H1 (cell line): ENCODE results near the gene PODN. TPM values are rescaled to one million over a fixed set of nuclear protein-coding genes. Genes with fewer than 3 reads are reported as not detected.

Experiments
- RAD21 ChIP-seq, 2 experiments: IDR thresholded peaks in 1 of 2; conservative IDR thresholded peaks in 1 of 2; 2 replicates each; pipeline ENCODE4 v1.6.1; 2011; ENCODE audit warnings: low read depth in 2 of 2, low read length in 2 of 2, improper control_type of control experiment in 1 of 2, inconsistent platforms in 1 of 2, mild to moderate bottlenecking in 1 of 2, moderate library complexity in 1 of 2
- polyA plus RNA-seq, 7 experiments: library from polyadenylated mRNA; depleted of rRNA in 3 of 7; stranded (reverse) in 5 of 7; unstranded in 2 of 7; fragments of >200 nt in 5 of 7; fragments of 200-250 nt in 2 of 7; gene quantifications; 1 replicate in 5 of 7; 2 replicates in 1 of 7; 4 replicates in 1 of 7; pipeline versions ENCODE4 v1.2.1 to v1.2.3, GENCODE V29; 2011 to 2013; ENCODE audit warnings: missing spikeins in 2 of 7, mixed read lengths in 2 of 7
- total RNA-seq: library from RNA; stranded (reverse); fragmentation: NEBNext Ultra II Directional; extraction: Animal tissue kit (Norgen Biotek cat#: 25700); gene quantifications from 2 replicates; pipeline ENCODE4 v1.2.1, GENCODE V29; 2021

The PODN gene
- total and polyA plus RNA-seq, 2 of the 8 experiments (the other 6 are each of a cell fraction or from before 2014, with no cell fraction given), result 0.11 to 0.17 TPM

- TF ChIP-seq RAD21 (IDR thresholded peaks at IDR 0.05 in 1 of 2, conservative IDR thresholded peaks at IDR 0.05 in 1 of 2; ENCODE audit: low read depth in 2 of 2, low read length in 2 of 2), result no peak
Observed at GRCh38 chr1:53024117-53024516, 37.9 kb upstream of the PODN start (continued).
